IMR-90 (cell line): ENCODE measurements around the gene PRUNE2. TPM values are rescaled to one million over a fixed set of nuclear protein-coding genes. Genes with fewer than 3 reads are reported as not detected.

Experiments
- ATAC-seq: fragments of 200-7000 bp; cut with Tn5 transposase; 2 replicates; pipeline ENCODE4 v1.9.1; 2020; ENCODE audit warnings: low read depth, mild to moderate bottlenecking, moderate library complexity
- BruUV-seq: library from RNA; stranded (reverse); fragments of 400-500 nt; replicated peaks from 2 replicates; lab custom pipeline; 2021; lab: Mats Ljungman, UMichigan
- CTCF ChIA-PET: fragments of 300-600 bp; formaldehyde crosslinking; extraction: SDS; loops from one replicate; lab custom pipeline; 2021; ENCODE audit warnings: antibody characterized with exemption; lab: Yijun Ruan, JAX
- POLR2A ChIA-PET: fragments of 300-600 bp; sonication (Branson Sonifier 250); formaldehyde crosslinking; loops from one replicate; lab custom pipeline; 2022; ENCODE audit warnings: antibody characterized with exemption; ENCODE audit not compliant: unreplicated experiment; lab: Charles Lee
- DNase-seq: peaks from one replicate; pipeline ENCODE4 v3.0.0; 2013
- H2AFZ ChIP-seq: replicated peaks from 2 replicates; pipeline ENCODE3; 2013; ENCODE audit warnings: low read length, mild to moderate bottlenecking; ENCODE audit not compliant: poor library complexity
- H2AK5ac ChIP-seq: 2 replicates; pipeline ENCODE4 v1.6.1; 2013; ENCODE audit warnings: low read depth, low read length, inconsistent platforms
- H2AK9ac ChIP-seq: replicated peaks from 2 replicates; pipeline ENCODE3; 2013; ENCODE audit warnings: mild to moderate bottlenecking, low read depth, low read length, moderate library complexity; ENCODE audit not compliant: poor library complexity
- H2BK120ac ChIP-seq: 2 replicates; pipeline ENCODE4 v1.6.1; 2013; ENCODE audit warnings: low read depth, low read length, inconsistent platforms
- H2BK15ac ChIP-seq: 3 replicates; pipeline ENCODE4 v1.6.1; 2013; ENCODE audit warnings: low read depth, low read length, inconsistent platforms
- H2BK20ac ChIP-seq: 2 replicates; pipeline ENCODE4 v1.6.1; 2013; ENCODE audit warnings: low read depth, mild to moderate bottlenecking, inconsistent platforms, low read length, moderate library complexity
- H2BK5ac ChIP-seq: 2 replicates; pipeline ENCODE4 v1.6.1; 2013; ENCODE audit warnings: mild to moderate bottlenecking, low read depth, low read length, inconsistent platforms; ENCODE audit not compliant: poor library complexity, severe bottlenecking
- H3K14ac ChIP-seq: replicated peaks from 2 replicates; pipeline ENCODE4 v1.6.1; 2013; ENCODE audit warnings: low read depth, low read length, inconsistent platforms
- H3K18ac ChIP-seq: 2 replicates; pipeline ENCODE4 v1.6.1; 2013; ENCODE audit warnings: low read depth, low read length, control low read depth
- H3K23ac ChIP-seq: 2 replicates; pipeline ENCODE4 v1.6.1; 2013; ENCODE audit warnings: low read depth, low read length, inconsistent platforms
- H3K27ac ChIP-seq: 2 replicates; pipeline ENCODE4 v1.5.1; 2013; ENCODE audit warnings: mild to moderate bottlenecking, control low read depth, low read length; ENCODE audit not compliant: insufficient read depth
- H3K27me3 ChIP-seq: 2 replicates; pipeline ENCODE4 v1.6.1; 2013; ENCODE audit warnings: low read length; ENCODE audit not compliant: control insufficient read depth, insufficient read depth
- H3K36me3 ChIP-seq: 2 replicates; pipeline ENCODE4 v1.6.1; 2013; ENCODE audit warnings: low read length, mixed read lengths; ENCODE audit not compliant: control insufficient read depth, insufficient read depth
- H3K4ac ChIP-seq: 2 replicates; pipeline ENCODE4 v1.6.1; 2013; ENCODE audit warnings: low read depth, low read length, inconsistent platforms
- H3K4me1 ChIP-seq: 2 replicates; pipeline ENCODE4 v1.6.1; 2013; ENCODE audit warnings: low read length, mixed read lengths; ENCODE audit not compliant: control insufficient read depth, insufficient read depth
- H3K4me2 ChIP-seq: 2 replicates; pipeline ENCODE4 v1.6.1; 2013; ENCODE audit warnings: low read depth, mild to moderate bottlenecking, control low read depth, low read length, moderate library complexity
- H3K4me3 ChIP-seq: 2 replicates; pipeline ENCODE4 v1.5.1; 2013; ENCODE audit warnings: low read depth, mild to moderate bottlenecking, control low read depth, low read length, moderate library complexity; ENCODE audit not compliant: insufficient read depth
- H3K56ac ChIP-seq: 2 replicates; pipeline ENCODE4 v1.6.1; 2013; ENCODE audit warnings: low read length, inconsistent platforms; ENCODE audit not compliant: insufficient read depth; ENCODE audit errors: extremely low read depth
- H3K79me1 ChIP-seq, 2 experiments: 2 replicates each; pipeline ENCODE4 v1.6.1; 2013; ENCODE audit warnings: low read length in 2 of 2, inconsistent platforms in 1 of 2, low read depth in 1 of 2
- H3K9ac ChIP-seq: 2 replicates; pipeline ENCODE4 v1.6.1; 2013; ENCODE audit warnings: low read depth, low read length, control low read depth
- H3K9me1 ChIP-seq: 2 replicates; pipeline ENCODE4 v1.6.1; 2013; ENCODE audit warnings: low read length, inconsistent platforms; ENCODE audit not compliant: insufficient read depth
- H3K9me3 ChIP-seq: 2 replicates; pipeline ENCODE4 v1.6.1; 2013; ENCODE audit warnings: low read length; ENCODE audit not compliant: control insufficient read depth, insufficient read depth
- H4K20me1 ChIP-seq: 2 replicates; pipeline ENCODE4 v1.6.1; 2013; ENCODE audit warnings: low read length, inconsistent platforms; ENCODE audit not compliant: insufficient read depth
- H4K5ac ChIP-seq: 2 replicates; pipeline ENCODE4 v1.6.1; 2013; ENCODE audit warnings: mild to moderate bottlenecking, low read depth, low read length, control low read depth
- H4K8ac ChIP-seq, 2 experiments: 2 replicates each; pipeline ENCODE4 v1.6.1; 2013; ENCODE audit warnings: low read depth in 2 of 2, low read length in 2 of 2, control low read depth in 1 of 2, inconsistent platforms in 1 of 2
- H4K91ac ChIP-seq: 2 replicates; pipeline ENCODE4 v1.6.1; 2013; ENCODE audit warnings: low read depth, low read length, inconsistent platforms; ENCODE audit not compliant: insufficient read depth
- CHD1 ChIP-seq: IDR thresholded peaks from 2 replicates; pipeline ENCODE4 v1.6.1; 2012; ENCODE audit warnings: low read depth, low read length, improper control_type of control experiment
- MAZ ChIP-seq: IDR thresholded peaks from 2 replicates; pipeline ENCODE4 v1.6.1; 2012; ENCODE audit warnings: low read depth, mild to moderate bottlenecking, low read length, improper control_type of control experiment, moderate library complexity, borderline replicate concordance
- POLR2A ChIP-seq: IDR thresholded peaks from 2 replicates; pipeline ENCODE4 v1.6.1; 2012; ENCODE audit warnings: mild to moderate bottlenecking, low read depth, low read length
- RAD21 ChIP-seq: IDR thresholded peaks from 2 replicates; pipeline ENCODE4 v1.6.1; 2012; ENCODE audit warnings: low read length, improper control_type of control experiment
- RCOR1 ChIP-seq: IDR thresholded peaks from 2 replicates; pipeline ENCODE4 v1.6.1; 2012; ENCODE audit warnings: mild to moderate bottlenecking, low read length, improper control_type of control experiment; ENCODE audit not compliant: insufficient replicate concordance
- RFX5 ChIP-seq: IDR thresholded peaks from 2 replicates; pipeline ENCODE4 v1.8.0; 2012; ENCODE audit warnings: low read depth, mild to moderate bottlenecking, low read length, moderate library complexity
- SMC3 ChIP-seq: fragments of 150-350 bp; IDR thresholded peaks from 2 replicates; pipeline ENCODE4 v1.6.1; 2016; ENCODE audit warnings: low read depth, mild to moderate bottlenecking, antibody characterized with exemption, low read length, moderate library complexity
- USF2 ChIP-seq: fragments of 150-350 bp; IDR thresholded peaks from 2 replicates; pipeline ENCODE4 v1.6.1; 2017; ENCODE audit warnings: mild to moderate bottlenecking, antibody characterized with exemption, low read length, low read depth
- WGBS, 2 experiments: methylation state at CpG; one replicate each; pipeline versions ENCODE4 v1.1.5 to v1.1.7; 2013; ENCODE audit warnings: missing lambda C conversion rate in 2 of 2; ENCODE audit not compliant: insufficient read length in 1 of 2; ENCODE audit errors: extremely low coverage in 2 of 2; 5-methylcytosine and 5-hydroxymethylcytosine counted together
- dilution Hi-C: fragments of 300-500 bp; cut with HindIII; formaldehyde crosslinking; loops from one replicate; pipeline ENCODE4 v1.14.3; 2018; ENCODE audit warnings: low sequenced_read_pairs; ENCODE audit not compliant: unreplicated experiment
- in situ Hi-C: fragments of 300-500 bp; cut with MboI; formaldehyde crosslinking; loops from 3 replicates; pipeline ENCODE4 v1.14.3; 2019; ENCODE audit warnings: low sequenced_read_pairs, inconsistent platforms, mixed read lengths
- intact Hi-C: fragments of 100-400 bp; cut with micrococcal nuclease; formaldehyde crosslinking; loops from 2 replicates; pipeline ENCODE4 v1.10.0; 2022
- polyA plus RNA-seq, 3 experiments: library from polyadenylated mRNA; depleted of rRNA; stranded (reverse); fragments of >200 nt; gene quantifications; 2 replicates each; pipeline ENCODE4 v1.2.3, GENCODE V29; 2012; ENCODE audit warnings: low replicate concordance in 1 of 3
- total RNA-seq: library from RNA; depleted of rRNA; stranded (reverse); fragments of >200 nt; gene quantifications from 2 replicates; pipeline ENCODE4 v1.2.3, GENCODE V29; 2012
- TF ChIP-seq, protein P1 (sequence below): conservative IDR thresholded peaks from 2 replicates; pipeline ENCODE4 v1.5.1; 2012; ENCODE audit warnings: mild to moderate bottlenecking, low read depth, low read length, improper control_type of control experiment

PRUNE2 gene
- total and polyA plus RNA-seq, 2 of the 4 experiments (the other 2 are of a cell fraction), result 0.70 to 1.6 TPM

- H2AFZ ChIP-seq, result no peak overlapping the region
- POLR2A ChIA-PET, result no interaction called here
- no peaks in the 10 kb centered on the region for H4K20me1 ChIP-seq
- no peak for TF ChIP-seq SMC3
- no peak for TF ChIP-seq RFX5
- TF ChIP-seq RCOR1, result no peak
- no peak for TF ChIP-seq RAD21
- TF ChIP-seq, protein P1, sequence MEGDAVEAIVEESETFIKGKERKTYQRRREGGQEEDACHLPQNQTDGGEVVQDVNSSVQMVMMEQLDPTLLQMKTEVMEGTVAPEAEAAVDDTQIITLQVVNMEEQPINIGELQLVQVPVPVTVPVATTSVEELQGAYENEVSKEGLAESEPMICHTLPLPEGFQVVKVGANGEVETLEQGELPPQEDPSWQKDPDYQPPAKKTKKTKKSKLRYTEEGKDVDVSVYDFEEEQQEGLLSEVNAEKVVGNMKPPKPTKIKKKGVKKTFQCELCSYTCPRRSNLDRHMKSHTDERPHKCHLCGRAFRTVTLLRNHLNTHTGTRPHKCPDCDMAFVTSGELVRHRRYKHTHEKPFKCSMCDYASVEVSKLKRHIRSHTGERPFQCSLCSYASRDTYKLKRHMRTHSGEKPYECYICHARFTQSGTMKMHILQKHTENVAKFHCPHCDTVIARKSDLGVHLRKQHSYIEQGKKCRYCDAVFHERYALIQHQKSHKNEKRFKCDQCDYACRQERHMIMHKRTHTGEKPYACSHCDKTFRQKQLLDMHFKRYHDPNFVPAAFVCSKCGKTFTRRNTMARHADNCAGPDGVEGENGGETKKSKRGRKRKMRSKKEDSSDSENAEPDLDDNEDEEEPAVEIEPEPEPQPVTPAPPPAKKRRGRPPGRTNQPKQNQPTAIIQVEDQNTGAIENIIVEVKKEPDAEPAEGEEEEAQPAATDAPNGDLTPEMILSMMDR, result no peak
- no peak for TF ChIP-seq CHD1
- TF ChIP-seq USF2, result no peak
- TF ChIP-seq POLR2A, result no peak
- no peak for TF ChIP-seq MAZ
- H4K91ac ChIP-seq, result no peak overlapping the region
- no peak overlapping the region for H2AK9ac ChIP-seq
- H4K8ac ChIP-seq, result no peak overlapping the region
- H2BK120ac ChIP-seq, result no peak overlapping the region
- dilution Hi-C loops (no loop called here), intact Hi-C loops (no loop called here), in situ Hi-C loops (no loop called here)
- H3K27me3 ChIP-seq, result no peaks in the 10 kb centered on the region
- no peaks in the 10 kb centered on the region for H3K36me3 ChIP-seq
- no peak overlapping the region for H3K27ac ChIP-seq
- DNase-seq (no peak), ATAC-seq (no peak)
- no peak overlapping the region for H2AK5ac ChIP-seq
- H3K9me1 ChIP-seq, result no peaks in the 10 kb centered on the region
- H3K23ac ChIP-seq, result no peak overlapping the region
- H4K5ac ChIP-seq, result no peak overlapping the region
- H3K14ac ChIP-seq, result no peak overlapping the region
- no peaks in the 10 kb centered on the region for H3K9me3 ChIP-seq
- no peak overlapping the region for H3K4me3 ChIP-seq
- WGBS, 2 experiments, result no CpG with 5 or more reads among the region's 3 CpGs
- no peaks in the 10 kb centered on the region for H3K79me1 ChIP-seq
- CTCF ChIA-PET, result no interaction called here
- no peak overlapping the region for H2BK15ac ChIP-seq
- no peak overlapping the region for H3K4ac ChIP-seq
- no peak overlapping the region for H2BK20ac ChIP-seq
- BruUV-seq, result no TSS peak
- no peak overlapping the region for H3K9ac ChIP-seq
- H3K4me2 ChIP-seq, result no peak overlapping the region
- peaks cover 7% of the 10 kb centered on the region; the same call in 1 of the 2 replicates for H3K4me1 ChIP-seq
- no peak overlapping the region for H3K56ac ChIP-seq
- no peak overlapping the region for H3K18ac ChIP-seq
- H2BK5ac ChIP-seq, result no peak overlapping the region
Observed at GRCh38 chr9:76630916-76631315, 275.0 kb downstream of the PRUNE2 start.
